GM21737 (cell line): ENCODE measurements around the gene ICAM5.
A peak's percentile ranks its signal among the peaks of the same experiment; 100 is the strongest.
"Not testable (repeated sequence)": the region's sequence is repeated elsewhere in the genome, so short reads cannot be mapped to it uniquely, and the experiment has no call there.

Experiments
- ATAC-seq: cut with Tn5 transposase; IDR thresholded peaks from one replicate; pipeline ENCODE4 v1.9.1; 2021; ENCODE audit warnings: mild to moderate bottlenecking, moderate library complexity; ENCODE audit not compliant: unreplicated experiment

The ICAM5 gene

DNA sequence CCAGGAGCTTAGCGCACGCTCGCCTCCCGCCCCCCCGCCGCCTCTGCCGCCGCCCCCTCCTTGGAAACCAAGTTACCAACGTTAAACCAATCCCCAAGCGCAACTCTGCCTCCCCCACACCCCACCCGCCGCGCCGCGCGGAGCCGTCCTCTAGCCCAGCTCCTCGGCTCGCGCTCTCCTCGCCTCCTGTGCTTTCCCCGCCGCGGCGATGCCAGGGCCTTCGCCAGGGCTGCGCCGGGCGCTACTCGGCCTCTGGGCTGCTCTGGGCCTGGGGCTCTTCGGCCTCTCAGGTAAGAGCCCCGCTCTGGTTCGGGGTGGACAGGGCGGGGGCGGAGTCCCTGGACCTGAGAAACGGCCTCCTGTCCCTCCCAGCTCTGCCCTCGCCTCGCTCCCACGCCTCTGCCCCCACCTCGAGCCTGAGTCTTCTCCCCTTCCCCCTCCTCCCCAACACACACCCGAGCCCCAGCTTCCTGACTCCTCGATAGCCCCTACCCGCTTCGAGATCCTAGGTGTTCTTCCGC lies at the start of gene ICAM5:
ICAM5 (plus strand) TSS at position 117 of the 521 bp plus-strand sequence; CDS start at position 209, 92 bp downstream.
- no peak for ATAC-seq

GRCh38 chr19:10241826-10242449 lies 47.8 kb upstream of the ICAM5 start:
- ATAC-seq, result not testable (repeated sequence)

GRCh38 chr19:10243606-10244005 lies 46.1 kb upstream of the ICAM5 start:
- ATAC-seq, result no peak

DNA sequence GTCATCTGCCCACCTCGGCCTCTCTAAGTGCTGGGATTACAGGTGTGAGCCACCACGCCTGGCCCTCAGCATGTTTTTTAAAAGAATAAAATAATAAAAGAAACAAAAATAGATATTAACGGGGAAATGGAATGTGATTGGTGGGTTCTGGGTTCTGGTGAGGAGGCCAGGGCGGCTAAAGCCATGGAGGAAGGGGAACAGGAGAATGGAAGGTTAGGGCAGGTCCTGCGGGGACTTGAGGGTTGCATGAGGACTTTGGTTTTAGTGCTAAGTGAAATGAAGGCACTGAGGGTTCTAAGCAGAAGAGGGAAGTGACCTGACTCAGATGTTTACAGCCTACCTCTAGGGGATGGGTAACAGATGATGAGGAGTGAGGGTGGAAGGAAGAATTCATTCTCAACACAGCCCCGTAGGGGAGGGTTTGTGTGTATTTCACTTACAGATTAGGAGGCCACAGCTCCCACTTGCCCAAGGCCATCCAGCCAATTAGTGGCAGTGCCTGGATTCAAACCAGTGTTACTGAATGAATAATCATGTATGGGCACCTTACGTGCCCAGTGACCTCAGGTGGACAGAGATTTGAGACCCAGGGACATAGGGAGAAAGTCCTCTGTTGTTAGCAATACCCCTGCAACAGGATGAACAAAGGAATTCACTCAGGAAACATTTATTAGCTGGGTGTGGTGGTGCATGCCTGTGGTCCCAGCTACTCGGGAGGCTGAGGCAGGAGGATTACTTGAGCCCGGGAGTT lies 44.4 kb upstream of the ICAM5 start:
- no peak for ATAC-seq

DNA sequence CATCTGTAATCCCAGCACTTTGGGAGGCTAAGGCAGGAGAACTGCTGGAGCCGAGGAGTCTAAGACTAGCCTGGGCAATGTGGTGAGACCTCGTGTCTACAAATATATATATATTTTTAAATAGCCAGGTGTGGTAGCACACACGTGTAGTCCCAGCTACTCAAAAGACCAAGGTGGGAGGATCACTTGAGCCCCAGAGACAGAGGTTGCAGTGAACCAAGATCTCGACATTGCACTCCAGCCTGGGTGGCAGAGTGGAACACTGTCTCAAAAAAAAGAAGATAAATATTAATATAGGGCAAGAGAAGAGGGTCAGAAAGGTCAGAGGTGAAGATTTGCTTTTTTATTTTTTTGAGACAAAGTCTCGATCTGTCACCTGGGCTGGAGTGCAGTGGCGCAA lies 43.2 kb upstream of the ICAM5 start:
- no peak for ATAC-seq

GRCh38 chr19:10251792-10252694 lies 37.7 kb upstream of the ICAM5 start, which contains the start of gene MRPL4:
MRPL4 (plus strand) TSS chr19:10252214; CDS start chr19:10252254, 40 bp downstream.
- peak; percentile 72 for ATAC-seq

DNA sequence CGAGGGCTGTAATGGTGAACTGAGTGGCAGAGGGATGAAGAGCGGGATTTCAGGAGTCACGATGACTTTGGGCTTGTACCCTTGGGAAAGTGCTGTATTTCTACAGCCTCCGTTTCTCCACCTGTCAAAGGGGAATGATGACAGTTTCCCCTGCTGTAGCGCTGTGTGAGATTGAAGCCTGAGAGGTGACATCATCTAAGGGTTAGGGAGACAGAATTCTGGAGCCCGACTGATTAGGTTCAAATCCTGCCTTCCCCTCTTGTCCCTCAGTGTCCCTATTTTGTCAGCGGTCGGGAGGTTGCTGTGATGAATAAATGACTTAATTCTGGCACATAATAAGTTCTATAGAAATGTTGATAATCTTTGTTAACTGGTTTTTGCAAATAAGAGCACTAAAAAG lies 37.0 kb upstream of the ICAM5 start:
- ATAC-seq, result no peak

GRCh38 chr19:10254244-10254643 lies 35.5 kb upstream of the ICAM5 start:
- no peak for ATAC-seq

- ATAC-seq, result no peak
These were observed 34.4 kb upstream of the ICAM5 start for GRCh38 chr19:10255358-10255757.

DNA sequence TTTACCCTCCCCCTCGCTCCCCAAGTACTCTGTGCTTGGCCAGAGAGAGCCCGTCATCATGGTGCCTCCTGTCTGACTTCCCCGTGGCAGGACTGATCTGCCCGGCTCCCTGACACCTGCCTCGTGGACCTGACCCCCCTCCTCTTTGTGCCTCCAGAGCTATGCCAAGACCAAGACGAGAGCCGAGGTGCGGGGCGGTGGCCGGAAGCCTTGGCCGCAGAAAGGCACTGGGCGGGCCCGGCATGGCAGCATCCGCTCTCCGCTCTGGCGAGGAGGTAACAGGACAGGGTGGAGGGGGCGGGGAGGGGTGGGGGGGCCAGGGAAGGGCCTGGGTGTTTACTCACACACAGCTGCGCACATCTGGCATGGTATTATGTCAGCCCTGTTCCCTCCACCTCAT lies 33.2 kb upstream of the ICAM5 start:
- no peak for ATAC-seq

GRCh38 chr19:10256970-10257615 lies 32.7 kb upstream of the ICAM5 start:
- ATAC-seq, result no peak

DNA sequence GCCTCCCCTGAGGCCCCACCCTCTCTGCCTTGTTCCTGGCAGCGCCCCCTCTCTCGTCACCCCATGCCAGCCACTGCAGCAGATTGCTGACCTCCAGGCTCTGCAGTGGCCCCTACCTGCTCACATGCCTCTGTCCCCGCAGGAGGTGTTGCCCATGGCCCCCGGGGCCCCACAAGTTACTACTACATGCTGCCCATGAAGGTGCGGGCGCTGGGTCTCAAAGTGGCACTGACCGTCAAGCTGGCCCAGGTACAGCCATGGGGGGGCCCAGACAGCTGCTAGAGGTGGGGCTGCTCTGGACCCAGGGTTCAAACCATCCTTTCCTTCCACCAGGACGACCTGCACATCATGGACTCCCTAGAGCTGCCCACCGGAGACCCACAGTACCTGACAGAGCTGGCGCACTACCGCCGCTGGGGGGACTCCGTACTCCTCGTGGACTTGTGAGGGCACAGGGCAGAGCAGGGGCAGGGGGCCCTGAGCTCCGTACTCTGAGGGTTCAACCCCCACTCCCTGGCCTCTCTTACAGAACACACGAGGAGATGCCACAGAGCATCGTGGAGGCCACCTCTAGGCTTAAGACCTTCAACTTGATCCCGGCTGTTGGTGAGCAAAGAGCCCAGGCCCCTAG lies 31.6 kb upstream of the ICAM5 start:
- ATAC-seq, result no peak

DNA sequence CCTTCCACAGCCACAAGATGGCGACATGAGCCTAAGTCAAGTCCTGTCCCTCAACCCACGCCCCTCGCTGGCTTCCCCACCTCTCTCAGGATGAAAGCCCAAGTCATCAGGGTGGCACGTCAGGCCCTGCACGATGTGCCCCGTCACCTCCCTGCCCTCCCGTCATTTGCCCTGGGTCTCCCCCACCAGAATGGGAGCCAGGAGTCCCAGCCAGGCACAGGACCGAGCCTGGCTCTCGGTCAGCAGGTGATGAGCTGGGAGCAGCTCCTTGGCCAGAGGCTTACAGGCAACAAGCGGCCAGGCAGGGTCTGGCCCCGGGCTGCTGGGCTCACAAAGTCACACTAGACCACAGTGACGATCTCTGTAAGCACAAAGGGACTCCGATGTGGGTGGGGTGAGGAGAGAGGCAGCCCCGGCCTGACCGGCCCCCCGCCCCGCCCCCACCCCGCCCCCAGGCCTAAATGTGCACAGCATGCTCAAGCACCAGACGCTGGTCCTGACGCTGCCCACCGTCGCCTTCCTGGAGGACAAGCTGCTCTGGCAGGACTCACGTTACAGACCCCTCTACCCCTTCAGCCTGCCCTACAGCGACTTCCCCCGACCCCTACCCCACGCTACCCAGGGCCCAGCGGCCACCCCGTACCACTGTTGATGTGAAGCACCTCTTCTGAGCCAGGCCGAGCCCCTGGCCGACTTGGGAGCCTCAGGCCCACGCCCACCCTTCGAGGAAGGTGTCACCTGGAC lies 30.4 kb upstream of the ICAM5 start:
- no peak for ATAC-seq

DNA sequence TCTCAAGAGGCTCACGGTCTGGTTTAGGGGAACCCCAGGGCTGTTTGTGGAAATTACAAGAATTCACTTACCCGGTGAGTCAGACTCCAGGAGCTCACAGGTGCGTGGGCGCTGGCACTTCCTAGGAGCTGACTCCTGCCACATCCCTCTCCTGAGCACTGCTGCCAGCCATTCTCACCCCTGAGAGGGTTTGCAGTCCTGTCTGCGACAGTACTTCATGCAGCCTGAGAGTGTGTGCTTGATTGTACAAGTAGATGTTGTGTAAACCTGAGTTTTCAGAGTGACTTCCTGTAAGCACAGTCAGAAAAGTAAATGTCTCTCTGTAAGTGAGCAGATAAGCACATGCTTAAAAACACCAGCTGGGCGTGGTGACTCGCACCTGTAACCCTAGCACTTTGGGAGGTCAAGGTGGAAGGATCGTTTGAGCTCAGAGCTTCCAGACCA lies 29.6 kb upstream of the ICAM5 start:
- no peak for ATAC-seq

DNA sequence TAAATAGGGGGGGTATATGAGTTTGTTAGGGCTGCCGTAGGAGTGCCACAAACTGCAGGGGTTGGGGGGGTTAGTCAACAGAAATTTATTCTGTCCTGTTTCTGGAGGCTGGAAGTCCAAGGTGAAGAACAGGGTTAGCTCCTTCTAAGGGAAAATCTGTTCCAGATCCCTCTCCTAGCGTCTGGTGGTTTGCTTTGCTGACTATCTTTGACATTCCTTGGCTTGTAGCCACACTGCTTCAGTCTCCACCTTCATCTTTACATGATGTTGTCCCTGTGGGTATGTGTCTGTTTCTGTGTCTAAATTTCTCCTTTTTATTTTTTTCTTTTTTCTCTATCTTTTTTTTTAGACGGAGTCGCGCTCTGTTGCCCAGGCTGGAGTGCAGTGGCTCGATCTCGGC lies 27.0 kb upstream of the ICAM5 start:
- no peak for ATAC-seq

- ATAC-seq, result no peak
These were observed 23.0 kb upstream of the ICAM5 start for GRCh38 chr19:10266706-10267105.

- no peak for ATAC-seq
These were observed 21.7 kb upstream of the ICAM5 start for GRCh38 chr19:10268071-10268470.

DNA sequence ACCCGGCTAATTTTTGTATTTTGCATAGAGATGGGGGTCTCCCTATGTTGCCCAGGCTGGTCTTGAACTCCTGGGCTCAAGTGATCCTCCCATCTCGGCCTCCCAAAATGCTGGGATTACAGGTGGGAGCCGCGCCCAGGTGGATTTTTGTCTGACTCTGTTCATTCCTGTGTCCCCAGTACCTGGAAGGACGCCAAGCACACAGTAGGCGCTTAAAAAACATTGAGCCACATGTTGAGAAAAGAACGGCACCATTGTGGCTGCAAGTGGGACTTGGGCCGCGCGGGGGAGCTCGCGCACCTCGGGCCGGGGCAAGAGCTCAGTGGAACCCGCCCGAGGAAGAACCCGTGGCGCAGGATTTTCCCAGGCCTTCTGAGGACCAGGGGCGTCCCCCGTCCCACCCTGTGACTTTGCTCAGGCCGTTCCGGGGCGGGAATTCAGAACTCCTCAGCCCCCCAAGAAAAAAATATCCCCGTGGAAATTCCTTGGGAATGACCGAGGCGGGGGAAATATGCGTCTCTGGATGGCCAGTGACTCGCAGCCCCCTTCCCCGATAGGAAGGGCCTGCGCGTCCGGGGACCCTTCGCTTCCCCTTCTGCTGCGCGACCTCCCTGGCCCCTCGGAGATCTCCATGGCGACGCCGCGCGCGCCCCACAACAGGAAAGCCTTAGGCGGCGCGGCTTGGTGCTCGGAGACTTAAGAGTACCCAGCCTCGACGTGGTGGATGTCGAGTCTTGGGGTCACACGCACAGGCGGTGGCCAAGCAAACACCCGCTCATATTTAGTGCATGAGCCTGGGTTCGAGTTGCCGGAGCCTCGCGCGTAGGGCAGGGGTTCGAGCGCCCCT lies 20.2 kb upstream of the ICAM5 start:
- no peak for ATAC-seq
